B cell (primary cell): ENCODE results near the gene SRRM1. TPM values are rescaled to one million over a fixed set of nuclear protein-coding genes. Genes with fewer than 3 reads are reported as not detected.

Experiments used
- ATAC-seq: fragments of 200-7000 bp; cut with Tn5 transposase; one replicate; pipeline ENCODE4 v1.10.0; 2021; ENCODE audit warnings: low read depth, mild to moderate bottlenecking, moderate number of reproducible peaks, moderate library complexity
- CTCF ChIA-PET: fragments of 350-600 bp; sonication (Branson Sonifier 250); formaldehyde crosslinking; loops from one replicate; lab custom pipeline; 2021; ENCODE audit warnings: antibody characterized with exemption, inconsistent platforms; lab: Charles Lee
- POLR2A ChIA-PET: fragments of 350-600 bp; sonication (Branson Sonifier 250); formaldehyde crosslinking; loops from one replicate; lab custom pipeline; 2021; ENCODE audit warnings: antibody characterized with exemption; lab: Charles Lee
- DNase-seq: peaks from one replicate; pipeline ENCODE4 v3.0.0; 2013
- H2AFZ ChIP-seq: 2 replicates; pipeline ENCODE4 v1.6.1; 2012; ENCODE audit warnings: mild to moderate bottlenecking, low read depth, low read length; ENCODE audit not compliant: insufficient read depth, poor library complexity, severe bottlenecking
- H3K27ac ChIP-seq, 2 donors: 1 replicate in 1 of 2; 2 replicates in 1 of 2; pipeline ENCODE4 v1.5.1; 2012 to 2013; ENCODE audit warnings: low read length in 2 of 2, mild to moderate bottlenecking in 2 of 2, moderate library complexity in 1 of 2
- H3K27me3 ChIP-seq, 4 experiments: fragments of 200-600 bp in 1 of 4; sonication (generic) in 1 of 4; replicated peaks in 1 of 4; 1 replicate in 2 of 4; 2 replicates in 2 of 4; pipeline versions ENCODE4 v1.6.1 to v1.7.0; 2013 to 2016; ENCODE audit warnings: low read length in 3 of 4, mild to moderate bottlenecking in 2 of 4, mixed read lengths in 1 of 4, moderate library complexity in 1 of 4; ENCODE audit not compliant: insufficient read depth in 4 of 4, control insufficient read depth in 3 of 4; ENCODE audit errors: control extremely low read depth in 1 of 4
- H3K36me3 ChIP-seq, 2 experiments: replicated peaks in 1 of 2; 1 replicate in 1 of 2; 2 replicates in 1 of 2; pipeline versions ENCODE4 v1.6.1 to v1.7.1; 2013; ENCODE audit warnings: low read length in 1 of 2; ENCODE audit not compliant: insufficient read depth in 2 of 2, control insufficient read depth in 1 of 2; ENCODE audit errors: control extremely low read depth in 1 of 2, extremely low read depth in 1 of 2
- H3K4me1 ChIP-seq, 2 donors: fragments of 200-600 bp in 1 of 2; sonication (generic) in 1 of 2; 1 replicate in 1 of 2; 2 replicates in 1 of 2; pipeline versions ENCODE4 v1.5.1 to v1.6.1; 2013 to 2017; ENCODE audit warnings: low read length in 2 of 2; ENCODE audit not compliant: control insufficient read depth in 2 of 2, insufficient read depth in 2 of 2
- H3K4me2 ChIP-seq: replicated peaks from 2 replicates; pipeline ENCODE3; 2012; ENCODE audit warnings: mild to moderate bottlenecking, low read depth, low read length; ENCODE audit not compliant: poor library complexity, severe bottlenecking
- H3K4me3 ChIP-seq, 5 experiments: fragments of 200-600 bp in 1 of 5; sonication (generic) in 1 of 5; 1 replicate in 3 of 5; 2 replicates in 2 of 5; pipeline versions ENCODE4 v1.5.1 to v1.7.0; 2011 to 2016; ENCODE audit warnings: low read length in 4 of 5, mild to moderate bottlenecking in 4 of 5, low read depth in 2 of 5, control low read depth in 1 of 5, moderate library complexity in 1 of 5; ENCODE audit not compliant: insufficient read depth in 1 of 5; ENCODE audit errors: control extremely low read depth in 1 of 5, extremely low read depth in 1 of 5
- H3K79me2 ChIP-seq: fragments of 200-600 bp; sonication (generic); one replicate; pipeline ENCODE4 v1.6.0; 2016; ENCODE audit warnings: low read length; ENCODE audit not compliant: control insufficient read depth, insufficient read depth
- H3K9ac ChIP-seq: fragments of 200-600 bp; sonication (generic); 2 replicates; pipeline ENCODE4 v1.6.1; 2017; ENCODE audit warnings: mild to moderate bottlenecking, low read length, moderate library complexity
- H3K9me3 ChIP-seq, 3 donors: one replicate each; pipeline versions ENCODE4 v1.6.1 to v1.7.1; 2013; ENCODE audit warnings: low read length in 2 of 3; ENCODE audit not compliant: control insufficient read depth in 2 of 3, insufficient read depth in 1 of 3; ENCODE audit errors: control extremely low read depth in 1 of 3
- H4K20me1 ChIP-seq: 2 replicates; pipeline ENCODE4 v1.6.0; 2012; ENCODE audit warnings: mild to moderate bottlenecking, low read length; ENCODE audit not compliant: insufficient read depth, control insufficient read depth, poor library complexity, severe bottlenecking
- H3K27ac Mint-ChIP-seq: one replicate; pipeline ENCODE4 v1.8.0; 2021; ENCODE audit warnings: mixed read lengths
- H3K27me3 Mint-ChIP-seq: one replicate; pipeline ENCODE4 v1.8.0; 2021; ENCODE audit warnings: mixed read lengths
- H3K4me1 Mint-ChIP-seq: one replicate; pipeline ENCODE4 v1.8.0; 2021; ENCODE audit warnings: mixed read lengths
- H3K4me3 Mint-ChIP-seq: one replicate; pipeline ENCODE4 v1.8.0; 2021; ENCODE audit warnings: mixed read lengths
- H3K9me3 Mint-ChIP-seq: one replicate; pipeline ENCODE4 v1.8.0; 2022; ENCODE audit warnings: mixed read lengths; ENCODE audit not compliant: insufficient read depth
- CTCF ChIP-seq: fragments of 200-600 bp; IDR thresholded peaks from one replicate; pipeline ENCODE4 v1.8.0; 2022; ENCODE audit warnings: antibody characterized with exemption, mild to moderate bottlenecking
- EZH2 ChIP-seq: IDR thresholded peaks from 2 replicates; pipeline ENCODE4 v1.6.1; 2012; ENCODE audit warnings: borderline replicate concordance, low read depth, mild to moderate bottlenecking, moderate library complexity, low read length; ENCODE audit not compliant: insufficient read depth, poor library complexity, severe bottlenecking
- WGBS: methylation state at CpG from one replicate; pipeline ENCODE4 v1.1.5; 2013; ENCODE audit warnings: missing lambda C conversion rate; ENCODE audit not compliant: insufficient coverage; 5-methylcytosine and 5-hydroxymethylcytosine counted together
- intact Hi-C: fragments of 100-400 bp; cut with micrococcal nuclease; formaldehyde crosslinking; loops from one replicate; pipeline ENCODE4 v1.10.0; 2022
- polyA plus RNA-seq: library from polyadenylated mRNA; depleted of rRNA; stranded (reverse); fragments of >200 nt; gene quantifications from 2 replicates; pipeline ENCODE4 v1.2.3, GENCODE V29; 2012
- total RNA-seq, 2 donors: library from RNA; stranded (reverse); fragments of 120-200 nt in 1 of 2; gene quantifications; 1 replicate in 1 of 2; 2 replicates in 1 of 2; pipeline versions ENCODE4 v1.2.3 to v1.2.4, GENCODE V29; 2013 to 2022

The SRRM1 gene
- total and polyA plus RNA-seq, 2 donors (not counting 1 experiment from before 2014, with no cell fraction given): 88.5 to 238 TPM

- peaks cover 67% of the 10 kb centered on the region for H4K20me1 ChIP-seq
- TF ChIP-seq CTCF: no peak
- TF ChIP-seq EZH2: no peak
- H3K27me3 ChIP-seq: no peaks in the 10 kb centered on the region
- peaks cover 9 to 92% of the 10 kb centered on the region in 2 experiments for H3K36me3 ChIP-seq
- H3K79me2 ChIP-seq: peaks cover 22% of the 10 kb centered on the region
- ChIA-PET POLR2A (interaction anchor here (0.6 kb wide), 1 partner anchor 17 kb away, joined by 4 read pairs; the partner anchor contains the start of gene SRRM1), CTCF (interaction anchor here (1.0 kb wide), 1 partner anchor 28 kb away, joined by 3 read pairs; no protein-coding TSS in a partner anchor)
- no peak overlapping the region for H3K9ac ChIP-seq
- ATAC-seq: no peak
- Mint-ChIP-seq H3K27ac (no peak overlapping the region), H3K4me1 (peaks cover 6% of the 10 kb centered on the region), H3K27me3 (no peaks in the 10 kb centered on the region), H3K4me3 (no peak overlapping the region), H3K9me3 (no peaks in the 10 kb centered on the region)
- H3K4me2 ChIP-seq: no peak overlapping the region
- intact Hi-C loops: no loop called here
- no peaks in the 10 kb centered on the region for H3K4me1 ChIP-seq
- H3K9me3 ChIP-seq: no peaks in the 10 kb centered on the region
- DNase-seq: no peak
- WGBS: no CpG with 5 or more reads among the region's 1 CpG
- H3K27ac ChIP-seq: no peak overlapping the region
- H3K4me3 ChIP-seq: no peak overlapping the region
- no peak overlapping the region for H2AFZ ChIP-seq
These were observed 17.0 kb downstream of the SRRM1 start for GRCh38 chr1:24659993-24660665.

- ATAC-seq: no peak
- no peak overlapping the region for H3K27ac ChIP-seq
- no peaks in the 10 kb centered on the region for H3K27me3 ChIP-seq
- no peak overlapping the region for H3K4me3 Mint-ChIP-seq
- H3K9me3 ChIP-seq: no peaks in the 10 kb centered on the region
- ChIA-PET CTCF (interaction anchor here (0.7 to 1.3 kb wide), 2 partner anchors 166 to 168 kb away, joined by 3 to 4 read pairs; no protein-coding TSS in a partner anchor), POLR2A (no interaction called here)
- no CpG with 5 or more reads among the region's 2 CpGs for WGBS
- no peak overlapping the region for H3K4me2 ChIP-seq
- no peak overlapping the region for H2AFZ ChIP-seq
- intact Hi-C loops: no loop called here
- peaks cover 11 to 88% of the 10 kb centered on the region in 2 experiments for H3K36me3 ChIP-seq
- peaks cover 29% of the 10 kb centered on the region for H4K20me1 ChIP-seq
- peaks cover 3% of the 10 kb centered on the region for H3K79me2 ChIP-seq
- TF ChIP-seq EZH2: no peak
- no peak for TF ChIP-seq CTCF
- H3K27me3 Mint-ChIP-seq: no peaks in the 10 kb centered on the region
- H3K4me1 Mint-ChIP-seq: no peaks in the 10 kb centered on the region
- H3K9me3 Mint-ChIP-seq: no peaks in the 10 kb centered on the region
- H3K27ac Mint-ChIP-seq: no peak overlapping the region
- H3K4me3 ChIP-seq: no peak overlapping the region
- no peaks in the 10 kb centered on the region for H3K4me1 ChIP-seq
- H3K9ac ChIP-seq: no peak overlapping the region
- DNase-seq: no peak
These were observed 21.5 kb downstream of the SRRM1 start for GRCh38 chr1:24664507-24665033.
